ENCODE data around the gene ARHGEF4.

Gene ARHGEF4

GRCh38 chr2:130930740-130931659 lies 94.3 kb downstream of the ARHGEF4 start:
- DNase-seq = no peak

GRCh38 chr2:130933501-130933900 lies 96.8 kb downstream of the ARHGEF4 start:
- DNase-seq = no peak

- no peak for DNase-seq
Measured at GRCh38 chr2:130936451-130936850, 99.7 kb downstream of the ARHGEF4 start.

GRCh38 chr2:130947967-130948366 lies 111.3 kb downstream of the ARHGEF4 start:
- DNase-seq = no peak

GRCh38 chr2:130949954-130950353 lies 113.2 kb downstream of the ARHGEF4 start:
- no peak for DNase-seq

GRCh38 chr2:130951018-130951417 lies 114.3 kb downstream of the ARHGEF4 start:
- DNase-seq = no peak

GRCh38 chr2:130954873-130955272 lies 118.2 kb downstream of the ARHGEF4 start:
- DNase-seq = no peak

- no peak for DNase-seq
Measured at GRCh38 chr2:130957915-130958314, 121.2 kb downstream of the ARHGEF4 start.

GRCh38 chr2:130963196-130963848 lies 126.6 kb downstream of the ARHGEF4 start:
- no peak for DNase-seq

- DNase-seq = no peak
Measured at GRCh38 chr2:130963849-130964793, 127.4 kb downstream of the ARHGEF4 start.

GRCh38 chr2:130964931-130965330 lies 128.2 kb downstream of the ARHGEF4 start:
- no peak for DNase-seq

GRCh38 chr2:130966149-130966774 lies 129.5 kb downstream of the ARHGEF4 start:
- DNase-seq = no peak

GRCh38 chr2:130966775-130967490 lies 130.2 kb downstream of the ARHGEF4 start:
- DNase-seq = no peak

GRCh38 chr2:130972410-130972809 lies 135.7 kb downstream of the ARHGEF4 start:
- no peak for DNase-seq

- DNase-seq = no peak
Measured at GRCh38 chr2:130975729-130976128, 139.0 kb downstream of the ARHGEF4 start.

GRCh38 chr2:130976591-130977237 lies 140.0 kb downstream of the ARHGEF4 start:
- DNase-seq = no peak

GRCh38 chr2:130977461-130978050 lies 140.8 kb downstream of the ARHGEF4 start:
- no peak for DNase-seq

GRCh38 chr2:130981667-130982066 lies 145.0 kb downstream of the ARHGEF4 start:
- DNase-seq = no peak

GRCh38 chr2:130985206-130985780 lies 148.6 kb downstream of the ARHGEF4 start:
- DNase-seq = no peak

GRCh38 chr2:130985831-130986649 lies 149.3 kb downstream of the ARHGEF4 start:
- DNase-seq = no peak
